HG03521 (cell line): Measurements from ENCODE around the gene CLHC1.
A peak's percentile ranks its signal among the peaks of the same experiment; 100 is the strongest.
"Not testable (repeated sequence)": the region's sequence is repeated elsewhere in the genome, so short reads cannot be mapped to it uniquely, and the experiment has no call there.

ENCODE experiments used
- ATAC-seq: cut with Tn5 transposase; IDR thresholded peaks from one replicate; pipeline ENCODE4 v1.9.1; 2021; ENCODE audit warnings: mild to moderate bottlenecking, moderate library complexity; ENCODE audit not compliant: unreplicated experiment

CLHC1 gene

DNA sequence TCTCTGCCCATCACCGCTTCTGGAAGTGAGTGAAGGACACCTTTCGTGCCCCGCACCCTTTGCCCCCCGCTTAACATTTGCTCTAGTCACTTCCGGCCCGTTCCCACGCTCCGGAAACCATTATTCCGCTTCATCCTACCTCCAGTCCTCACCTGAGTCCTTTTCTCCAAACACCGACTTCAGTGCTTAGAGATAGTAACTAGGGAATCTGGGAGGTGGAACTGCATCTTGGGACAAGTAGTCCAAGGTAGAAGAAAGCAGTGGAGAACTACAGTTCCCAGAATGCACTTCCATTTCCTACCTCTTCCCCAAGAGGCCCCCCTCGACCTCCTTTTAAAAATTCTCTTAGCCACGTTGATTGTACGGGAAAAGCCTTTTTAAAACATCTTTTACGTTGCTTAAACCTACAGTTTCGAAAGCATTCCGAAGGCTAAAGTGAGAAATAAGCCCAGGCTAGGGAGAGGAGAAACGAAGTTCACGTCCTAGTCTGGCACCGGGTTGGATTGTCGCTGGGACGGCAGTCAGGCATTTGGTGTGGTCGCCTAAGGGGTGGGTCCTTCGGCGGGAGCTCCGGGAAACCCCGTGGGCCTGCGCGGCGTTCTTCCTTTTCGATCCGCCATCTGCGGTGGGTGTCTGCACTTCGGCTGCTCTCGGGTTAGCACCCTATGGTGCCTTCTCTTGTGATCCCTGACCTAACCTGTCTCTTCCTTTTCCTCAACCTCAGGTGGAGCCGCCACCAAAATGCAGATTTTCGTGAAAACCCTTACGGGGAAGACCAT is at the start of gene CLHC1, which contains the start of gene RPS27A:
Gene CLHC1, minus strand, starts transcription at position 210 of the 779 bp plus-strand sequence. CDS start 9,882 bp downstream, outside the sequence.
Gene RPS27A, plus strand, starts transcription at position 605 of the 779 bp plus-strand sequence. Its CDS starts 137 bp downstream, at position 742.
- ATAC-seq, result peak; percentile 76

DNA sequence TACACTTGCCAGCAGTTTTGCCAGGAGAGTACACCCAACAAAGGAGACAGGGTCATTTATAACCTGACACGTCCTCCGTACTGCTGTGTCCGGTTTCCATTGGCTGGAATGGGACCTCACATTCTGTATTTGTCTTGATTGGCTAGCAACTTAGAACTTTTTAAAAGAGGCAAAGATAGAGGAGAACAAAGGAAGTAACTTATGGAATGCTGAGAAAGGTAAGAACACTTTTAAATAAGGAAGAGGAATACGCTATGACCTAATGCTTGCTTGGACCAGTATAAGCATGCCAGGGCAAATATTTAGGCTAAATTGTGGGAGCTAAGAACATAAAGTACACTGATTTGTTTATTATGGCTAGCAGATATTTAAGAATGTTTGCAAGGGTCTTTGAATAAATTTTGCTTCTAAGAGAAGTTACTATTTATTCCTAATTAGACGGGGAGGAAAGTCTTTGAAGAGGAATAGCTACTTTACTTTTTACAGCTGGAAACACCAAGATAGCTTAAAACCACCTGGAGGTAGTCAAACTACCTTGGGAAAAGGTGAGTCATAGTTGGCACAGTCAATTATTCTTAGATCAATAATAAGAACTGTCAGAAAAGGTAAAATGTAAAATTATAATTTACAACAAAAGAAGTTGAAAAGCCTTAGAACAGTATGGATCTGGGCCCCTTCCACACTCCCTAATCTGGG is 48.9 kb upstream of the CLHC1 start:
- not testable (repeated sequence) for ATAC-seq

DNA sequence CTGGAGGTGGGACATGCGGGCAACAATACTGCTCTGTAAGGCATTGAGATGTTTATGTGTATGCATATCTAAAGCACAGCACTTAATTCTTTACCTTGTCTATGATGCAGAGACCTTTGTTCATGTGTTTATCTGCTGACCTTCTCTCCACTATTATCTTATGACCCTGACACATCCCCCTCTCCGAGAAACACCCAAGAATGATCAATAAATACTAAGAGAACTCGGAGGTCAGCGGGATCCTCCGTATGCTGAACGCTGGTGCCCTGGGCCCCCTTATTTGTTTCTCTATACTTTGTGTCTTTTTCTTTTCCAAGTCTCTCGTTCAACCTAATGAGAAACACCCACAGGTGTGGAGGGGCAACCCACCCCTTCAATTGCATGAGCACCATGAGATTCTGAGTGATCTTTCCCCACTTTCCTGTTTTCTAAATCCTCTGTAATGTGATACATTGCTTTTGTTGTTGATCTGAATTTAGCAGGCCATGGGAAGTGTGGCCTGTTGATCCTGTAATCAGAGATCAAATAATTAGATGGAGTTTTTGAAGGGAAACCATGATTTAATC is 47.8 kb upstream of the CLHC1 start:
- ATAC-seq, result not testable (repeated sequence)

DNA sequence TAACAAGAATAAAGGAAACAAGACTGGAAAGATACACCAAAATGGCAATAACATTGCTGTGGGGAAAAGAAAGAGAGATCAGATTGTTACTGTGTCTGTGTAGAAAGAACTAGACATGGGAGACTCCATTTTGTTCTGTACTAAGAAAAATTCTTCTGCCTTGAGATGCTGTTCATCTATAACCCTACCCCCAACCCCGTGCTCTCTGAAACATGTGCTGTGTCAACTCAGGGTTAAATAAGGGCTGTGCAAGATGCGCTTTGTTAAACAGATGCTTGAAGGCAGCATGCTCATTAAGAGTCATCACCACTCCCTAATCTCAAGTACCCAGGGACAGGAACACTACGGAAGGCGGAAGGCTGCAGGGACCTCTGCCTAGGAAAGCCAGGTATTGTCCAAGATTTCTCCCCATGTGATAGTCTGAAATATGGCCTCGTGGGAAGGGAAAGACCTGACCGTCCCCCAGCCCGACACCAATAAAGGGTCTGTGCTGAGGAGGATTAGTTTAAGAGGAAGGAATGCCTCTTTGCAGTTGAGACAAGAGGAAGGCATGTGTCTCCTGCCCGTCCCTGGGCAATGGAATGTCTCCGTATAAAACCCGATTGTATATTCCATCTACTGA is 47.2 kb upstream of the CLHC1 start:
- not testable (repeated sequence) for ATAC-seq

DNA sequence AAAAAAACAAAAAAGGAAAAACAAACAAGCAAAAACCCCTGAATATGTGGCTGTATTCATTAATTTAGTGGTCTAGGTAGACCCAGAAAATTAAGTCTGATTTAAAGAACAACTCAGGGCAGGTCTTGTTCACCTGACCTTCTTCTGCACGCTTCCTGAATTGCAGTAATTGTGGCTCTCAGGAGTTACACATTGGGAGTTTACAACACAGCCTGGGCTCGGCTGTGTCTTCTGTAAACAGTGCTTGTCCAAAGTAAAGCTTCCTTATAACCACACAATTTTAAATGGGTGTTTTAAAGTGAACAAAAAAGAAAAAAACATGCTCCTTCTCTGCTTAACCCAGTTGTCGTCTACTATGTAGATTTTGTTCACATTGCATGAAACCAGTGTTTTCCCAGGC is 45.2 kb upstream of the CLHC1 start:
- ATAC-seq, result no peak

DNA sequence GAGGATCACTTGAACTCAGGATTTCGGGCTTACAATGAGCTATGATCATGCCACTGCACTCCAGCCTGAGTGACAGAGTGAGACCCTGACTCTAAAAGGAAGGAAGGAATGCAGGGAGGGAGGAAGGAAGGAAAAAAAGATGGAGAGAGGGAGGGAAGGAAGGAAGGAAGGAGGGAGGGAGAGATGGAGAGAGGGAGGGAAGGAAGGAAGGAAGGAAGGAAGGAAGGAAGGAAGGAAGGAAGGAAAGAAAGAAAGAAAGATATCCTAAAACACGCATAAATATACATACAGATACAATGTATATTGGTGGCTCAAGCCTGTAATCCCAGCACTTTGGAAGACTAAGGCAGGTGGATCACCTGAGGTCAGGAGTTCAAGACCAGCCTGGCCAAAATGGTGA is 42.3 kb upstream of the CLHC1 start:
- ATAC-seq, result not testable (repeated sequence)

DNA sequence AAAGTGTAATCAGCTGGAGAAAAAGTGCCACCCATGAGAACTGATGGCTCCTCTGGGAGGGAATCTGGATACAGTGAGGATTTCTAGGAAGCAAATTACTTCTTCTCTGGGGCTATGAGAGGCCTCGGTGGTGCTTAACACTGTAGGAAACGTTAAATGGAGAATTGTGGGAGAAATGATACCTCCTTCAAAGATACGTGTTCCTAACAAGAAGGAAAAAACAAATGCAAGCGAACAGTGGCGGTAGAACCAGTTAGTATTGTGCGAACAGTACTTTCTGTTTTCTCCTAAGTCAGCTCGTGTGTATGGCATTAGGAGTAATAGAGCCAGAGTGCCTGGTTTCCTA is 37.5 kb upstream of the CLHC1 start:
- no peak for ATAC-seq

DNA sequence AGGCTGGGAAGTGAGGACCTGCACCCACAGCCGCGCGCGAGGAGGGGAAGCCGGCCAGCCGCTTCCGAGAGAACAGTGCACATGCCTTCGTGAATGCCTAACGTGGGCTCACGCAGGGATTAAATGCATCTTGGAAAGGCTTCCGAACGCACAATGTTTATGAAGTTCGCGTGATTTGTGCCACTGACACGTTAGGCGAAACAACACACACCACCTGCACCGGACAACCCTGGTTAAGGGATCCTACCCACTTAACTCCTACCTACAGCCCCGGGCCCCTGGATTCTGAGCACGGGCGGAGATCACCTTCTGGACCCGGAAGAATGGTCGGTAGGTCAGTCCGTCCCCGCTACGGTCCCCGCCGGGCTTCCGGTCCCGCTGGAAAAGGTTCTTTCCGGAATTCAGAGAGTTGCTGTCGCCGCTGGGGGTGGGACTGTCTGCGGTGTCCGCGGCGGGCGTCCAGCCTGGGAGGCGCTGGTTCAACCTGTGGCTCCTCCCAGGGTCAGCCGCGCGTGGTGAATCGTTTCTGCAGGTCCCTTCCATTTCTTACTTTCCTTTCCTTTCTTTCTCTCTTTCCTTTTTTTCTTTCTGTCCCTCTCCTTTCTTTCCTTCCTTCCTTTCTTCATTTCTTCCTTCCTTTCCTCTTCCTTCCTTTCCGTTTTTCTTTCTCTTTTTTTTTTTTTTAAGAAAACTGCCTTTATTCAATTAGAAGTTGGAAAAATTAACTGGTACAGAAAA is 37.0 kb upstream of the CLHC1 start, which contains the start of gene MTIF2:
Gene MTIF2, minus strand, starts transcription at position 325 of the 738 bp plus-strand sequence. CDS start 5,373 bp downstream, outside the sequence.
- ATAC-seq, result peak; percentile 98

DNA sequence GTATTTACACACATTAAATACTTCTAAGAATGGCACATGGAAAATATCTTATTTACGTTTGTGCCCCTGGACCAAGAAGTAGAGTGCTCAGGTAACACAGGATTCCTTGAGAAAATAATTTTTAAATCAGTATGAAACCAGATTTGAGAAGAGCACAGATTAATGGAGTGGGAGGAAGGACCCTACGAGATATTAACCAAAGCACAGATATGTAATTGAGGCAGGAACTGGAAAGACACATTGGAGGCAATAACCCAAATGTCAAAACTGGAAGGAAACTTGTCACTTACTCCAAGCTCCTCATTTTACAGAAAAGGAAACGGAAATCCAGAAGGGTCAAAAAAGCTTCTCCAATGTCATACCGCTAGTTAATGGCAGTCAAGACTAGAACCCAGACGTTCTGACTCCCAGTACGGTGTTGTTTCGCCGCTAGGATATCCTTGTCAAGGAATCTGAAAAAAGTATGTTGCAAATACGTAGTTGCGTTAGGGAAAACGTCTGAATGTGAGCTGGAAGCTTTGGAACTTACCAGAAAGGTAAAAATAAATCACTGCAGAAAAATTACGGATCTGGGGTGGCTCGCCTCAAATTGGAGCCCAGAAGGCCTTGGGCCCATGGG is 36.3 kb upstream of the CLHC1 start:
- no peak for ATAC-seq

DNA sequence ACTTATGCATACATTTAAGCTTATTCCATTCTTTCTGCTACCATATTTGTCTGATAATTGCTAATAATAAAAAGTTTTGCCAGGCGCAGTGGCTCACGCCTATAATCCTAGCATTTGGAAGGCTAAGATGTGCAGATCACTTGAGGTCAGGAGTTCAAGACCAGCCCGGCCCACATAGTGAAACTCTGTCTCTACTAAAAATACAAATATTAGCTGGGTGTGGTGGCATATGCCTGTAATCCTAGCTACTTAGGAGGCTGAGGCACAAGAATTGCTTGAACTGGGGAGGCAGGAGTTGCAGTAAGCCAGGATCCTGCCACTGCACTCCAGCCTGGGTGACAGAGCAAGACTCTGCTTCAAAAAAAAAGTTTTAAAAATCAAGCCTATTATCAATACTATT is 27.5 kb upstream of the CLHC1 start:
- ATAC-seq, result not testable (repeated sequence)

DNA sequence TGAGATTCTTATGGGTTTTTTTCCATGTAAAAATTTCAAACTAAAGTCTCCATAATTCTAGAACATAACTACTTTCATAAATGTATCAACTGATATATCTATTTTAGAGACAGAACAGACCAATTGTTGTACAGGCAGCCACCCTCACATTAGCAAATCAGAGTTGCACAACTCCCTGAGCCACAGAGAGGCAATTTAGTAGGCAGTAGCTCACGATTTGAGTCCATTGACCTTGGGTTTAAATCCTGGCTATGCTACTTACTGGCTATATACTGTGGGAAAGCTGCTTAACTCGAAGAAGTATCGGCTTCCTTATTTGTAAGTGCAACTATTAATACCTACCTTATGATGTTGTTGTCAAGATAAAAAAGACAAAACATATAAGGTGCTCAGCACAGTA is 20.7 kb upstream of the CLHC1 start:
- no peak for ATAC-seq

DNA sequence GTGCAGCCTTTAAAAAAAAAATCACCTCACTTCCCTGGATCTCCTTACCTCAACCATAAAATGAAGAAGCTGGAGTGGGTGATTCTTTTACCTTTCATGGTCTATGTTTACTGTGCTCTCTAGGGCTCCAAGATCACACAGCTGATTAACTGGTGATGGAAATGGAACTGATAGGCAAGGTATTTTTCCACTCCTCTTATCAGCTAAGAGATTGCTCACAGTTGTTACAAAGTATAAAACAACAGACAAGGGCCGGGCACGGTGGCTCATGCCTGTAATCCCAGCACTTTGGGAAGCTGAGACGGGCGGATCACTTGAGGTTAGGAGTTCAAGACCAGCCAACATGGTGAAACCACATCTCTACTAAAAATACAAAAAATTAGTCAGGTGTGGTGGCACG is 14.9 kb upstream of the CLHC1 start:
- no peak for ATAC-seq

DNA sequence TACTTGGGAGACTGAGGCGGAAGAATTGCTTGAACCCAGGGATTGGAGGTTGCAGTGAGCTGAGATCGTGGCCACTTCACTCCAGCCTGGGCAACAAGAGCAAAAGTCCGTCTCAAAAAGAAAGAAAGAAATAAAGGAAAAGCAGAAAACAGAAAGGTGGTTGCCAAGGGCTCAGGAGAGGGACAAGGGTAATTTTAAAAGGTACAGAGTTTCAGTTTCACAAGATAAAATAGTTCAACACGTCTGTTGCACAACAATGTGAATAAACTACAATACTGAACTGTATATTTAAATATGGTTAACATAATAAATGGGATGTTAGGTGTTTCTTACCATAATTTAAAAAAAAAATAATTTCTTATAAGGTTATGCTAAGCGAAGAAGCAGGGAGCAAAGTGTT is 13.3 kb upstream of the CLHC1 start:
- ATAC-seq, result no peak

DNA sequence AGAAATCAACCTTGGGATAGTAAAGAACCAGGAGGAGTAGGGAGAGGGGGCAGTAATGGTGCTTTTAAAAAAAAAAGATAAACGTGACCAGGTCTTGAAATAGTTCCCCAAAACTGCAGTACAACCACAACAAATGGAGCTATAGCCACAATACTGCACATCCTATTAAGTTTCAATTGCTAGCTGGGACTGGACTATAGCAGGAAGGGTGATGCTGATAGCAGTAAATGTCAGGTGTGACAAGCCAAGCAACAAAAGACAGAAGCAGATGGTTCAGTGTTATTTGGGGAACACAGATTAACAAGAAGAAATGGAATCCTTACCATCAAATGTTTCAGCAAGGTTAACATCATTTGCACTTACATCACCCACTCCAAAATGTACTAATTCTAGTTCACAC is 10.5 kb upstream of the CLHC1 start:
- ATAC-seq, result no peak

DNA sequence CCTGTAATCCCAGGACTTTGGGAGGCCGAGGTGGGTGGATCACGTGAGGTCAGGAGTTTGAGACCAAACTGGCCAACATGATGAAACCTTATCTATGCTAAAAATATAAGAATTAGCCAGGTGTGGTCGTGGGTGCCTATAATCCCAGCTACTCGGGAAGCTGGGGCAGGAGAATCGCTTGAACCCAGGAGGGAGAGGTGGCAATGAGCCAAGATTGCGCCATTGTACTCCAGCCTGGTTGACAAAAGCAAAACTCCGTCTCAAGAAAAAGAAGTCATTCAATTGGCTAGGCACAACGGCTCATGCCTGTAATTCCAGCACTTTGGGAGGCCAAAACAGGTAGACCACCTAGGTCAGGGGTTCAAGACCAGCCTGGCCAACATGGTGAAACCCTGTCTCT is 9.5 kb upstream of the CLHC1 start:
- not testable (repeated sequence) for ATAC-seq

DNA sequence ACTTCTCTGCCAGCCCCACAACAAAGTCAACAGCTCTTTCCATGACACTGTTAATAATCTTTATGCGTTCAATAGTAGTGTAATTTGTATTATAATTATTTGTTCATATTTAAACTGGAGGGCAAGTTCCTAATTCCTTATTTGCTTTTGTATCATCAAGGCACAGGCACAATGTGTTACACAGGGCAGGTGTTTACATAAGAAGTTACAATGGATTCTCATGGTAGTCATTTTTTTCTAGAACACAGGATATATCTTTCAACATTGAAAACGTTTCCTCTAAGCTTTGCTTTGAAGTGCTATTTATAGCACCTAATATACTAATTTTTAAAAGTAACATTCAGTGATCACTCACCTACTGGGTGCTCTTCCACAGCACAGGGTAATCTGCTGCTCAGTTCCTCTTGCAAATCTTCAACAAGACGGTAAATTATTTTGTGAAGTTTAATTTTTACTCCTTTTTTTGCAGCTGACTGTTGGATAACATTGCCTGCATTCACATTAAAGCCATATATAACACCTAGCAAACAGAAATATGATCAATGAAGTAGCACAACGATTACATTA is 7.6 kb upstream of the CLHC1 start:
- no peak for ATAC-seq

DNA sequence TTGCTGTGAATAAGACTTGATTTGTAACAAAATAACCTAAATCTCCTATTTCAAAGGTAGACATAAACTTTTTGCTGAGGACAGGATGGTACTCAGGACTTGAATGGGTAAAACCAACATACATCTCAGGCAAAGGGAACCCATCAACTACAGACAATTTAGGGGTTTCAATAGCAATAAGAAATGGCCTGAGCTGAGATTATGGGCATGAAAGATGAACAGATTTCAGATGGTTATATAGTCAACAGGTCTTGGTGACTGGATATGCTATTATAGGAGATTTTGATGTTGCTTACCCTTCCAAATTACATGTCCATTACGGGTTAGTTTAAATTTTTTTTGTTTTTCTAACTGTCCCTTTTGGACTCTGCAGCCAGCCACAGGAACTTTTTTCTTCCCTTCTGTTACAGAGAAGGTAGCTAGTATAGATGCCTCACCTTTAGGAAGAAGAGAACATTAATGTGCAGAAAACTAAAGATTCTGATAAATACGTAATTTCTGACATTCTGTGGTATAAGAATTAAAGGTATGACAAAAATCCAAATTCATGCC is 5.0 kb upstream of the CLHC1 start:
- no peak for ATAC-seq

DNA sequence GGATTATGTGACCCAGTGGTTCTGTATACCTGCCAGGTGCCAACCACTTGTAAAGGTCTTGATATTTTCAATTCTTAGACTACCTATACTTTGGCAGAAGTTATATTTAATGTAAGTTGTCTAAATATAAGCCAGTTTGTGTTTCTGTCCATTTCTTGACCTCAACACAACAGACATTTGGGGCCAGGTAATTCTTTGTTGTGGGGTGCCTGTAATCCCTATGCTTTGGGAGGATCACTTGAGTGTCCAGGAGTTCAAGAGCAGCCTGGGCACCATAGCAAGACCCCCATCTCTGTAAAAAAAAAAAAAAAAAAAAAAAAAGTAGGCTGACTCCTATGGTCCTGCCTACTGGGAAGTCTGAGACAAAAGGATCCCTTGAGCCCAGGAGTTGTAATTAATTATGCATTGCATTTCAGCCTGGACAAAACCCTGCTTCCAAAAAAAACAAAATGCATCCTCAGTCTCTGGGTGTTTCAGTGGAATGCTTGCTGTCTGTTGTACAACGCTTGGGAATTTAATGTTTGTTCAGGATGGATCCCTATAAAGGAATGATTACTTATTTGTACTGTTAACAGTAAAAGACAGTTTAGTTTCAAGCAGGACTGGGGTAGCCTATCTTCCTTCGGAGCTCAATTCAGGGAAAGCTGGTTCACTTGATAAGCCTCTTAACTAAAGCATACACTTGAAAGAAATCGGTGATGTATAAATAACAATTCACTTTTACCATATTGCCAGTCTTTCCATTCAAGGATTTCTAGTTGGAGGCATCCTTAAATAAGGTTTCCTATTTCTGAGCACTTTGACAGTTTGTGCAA is 3.8 kb upstream of the CLHC1 start:
- no peak for ATAC-seq

DNA sequence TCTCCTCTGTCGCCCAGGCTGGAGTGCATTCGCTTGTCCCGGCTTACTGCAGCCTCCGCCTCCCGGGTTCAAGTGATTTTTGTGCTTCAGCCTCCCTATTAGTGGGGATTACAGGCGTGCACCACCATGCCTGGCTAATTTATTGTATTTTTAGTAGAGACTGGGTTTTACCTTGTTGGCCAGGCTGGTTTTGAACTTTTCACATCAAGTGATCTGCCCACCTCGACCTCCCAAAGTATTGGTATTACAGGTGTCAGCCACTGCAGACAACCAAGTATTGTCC is 1.5 kb upstream of the CLHC1 start:
- ATAC-seq, result no peak
